Measurements from ENCODE around the gene ZSCAN5A.

Gene ZSCAN5A

DNA sequence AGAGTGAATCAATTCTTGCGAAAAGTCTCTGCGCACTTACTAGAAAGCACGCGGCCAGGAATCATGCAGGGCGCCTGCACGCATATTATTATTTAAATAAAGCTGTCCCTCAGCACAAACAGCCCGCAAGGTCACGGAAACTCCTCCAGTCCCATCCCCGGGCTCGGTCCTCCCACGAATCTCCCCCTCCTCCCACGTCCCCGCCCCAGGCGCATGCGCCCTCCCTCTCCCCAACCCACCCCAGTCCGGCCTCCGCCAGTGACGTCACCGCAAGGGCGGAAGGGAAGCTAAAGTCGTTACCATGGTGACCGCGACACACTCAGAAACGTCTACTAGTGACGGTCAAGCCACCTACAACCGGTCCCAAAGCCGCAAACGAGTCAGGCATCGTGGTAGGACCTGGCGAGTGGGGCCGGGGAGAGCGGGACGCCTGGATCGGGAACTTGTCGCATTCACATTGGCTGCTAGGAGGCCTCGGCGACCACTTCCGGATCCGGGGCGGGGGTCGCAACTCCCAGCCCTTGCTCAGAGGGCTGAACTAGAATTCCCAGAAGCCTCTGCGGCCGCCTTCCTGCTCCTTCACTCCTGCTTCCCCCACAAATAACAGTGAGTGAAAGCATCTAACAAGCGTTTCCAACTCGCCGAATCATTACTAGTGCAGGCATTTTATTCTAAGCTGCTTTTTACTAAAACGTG, at the start of gene ZSCAN5A:
Gene ZSCAN5A, minus strand, starts transcription at position 459 of the 696 bp plus-strand sequence. CDS start 89,793 bp downstream, outside the sequence.
- no peaks in the 10 kb centered on the region for H3K36me3 ChIP-seq (ENCODE audit: low read length)
- no peaks in the 10 kb centered on the region for H3K27me3 ChIP-seq (ENCODE audit: low read length)
- H3F3A ChIP-seq (ENCODE audit: insufficient read depth), result no peaks in the 10 kb centered on the region; the same call in 1 of the 2 replicates
- no peaks in the 10 kb centered on the region for H3K9me3 ChIP-seq (ENCODE audit: insufficient read depth, low read length)
- H3K79me2 ChIP-seq (ENCODE audit: insufficient read depth, low read length), result no peaks in the 10 kb centered on the region
- peak within 1 kb of the TSS; percentile 89 for H3K27ac ChIP-seq (ENCODE audit: low read depth, low read length)
- peak within 1 kb of the TSS; percentile 97 for H3K4me3 ChIP-seq (ENCODE audit: insufficient read depth, low read length, poor library complexity, severe bottlenecking)
- no peaks in the 10 kb centered on the region for H4K20me1 ChIP-seq (ENCODE audit: low read depth, low read length)
- peak within 1 kb of the TSS; percentile 67 for H3K9ac ChIP-seq (ENCODE audit: low read length)
- no peak for TF ChIP-seq EZH2phosphoT487 (conservative IDR thresholded peaks at IDR 0.05; ENCODE audit: low read length)
- no peak for TF ChIP-seq CTCF (IDR thresholded peaks at IDR 0.05; ENCODE audit: insufficient read depth, low read length, poor library complexity, severe bottlenecking)
- no peaks in the 10 kb centered on the region for H3K9me2 ChIP-seq (replicated peaks; ENCODE audit: insufficient read depth, low read length)
- peak within 1 kb of the TSS; percentile 70 for H3K4me2 ChIP-seq (ENCODE audit: low read depth, low read length, poor library complexity, severe bottlenecking)
- peak within 1 kb of the TSS; percentile 90 for H2AFZ ChIP-seq (ENCODE audit: low read depth, low read length, severe bottlenecking)

DNA sequence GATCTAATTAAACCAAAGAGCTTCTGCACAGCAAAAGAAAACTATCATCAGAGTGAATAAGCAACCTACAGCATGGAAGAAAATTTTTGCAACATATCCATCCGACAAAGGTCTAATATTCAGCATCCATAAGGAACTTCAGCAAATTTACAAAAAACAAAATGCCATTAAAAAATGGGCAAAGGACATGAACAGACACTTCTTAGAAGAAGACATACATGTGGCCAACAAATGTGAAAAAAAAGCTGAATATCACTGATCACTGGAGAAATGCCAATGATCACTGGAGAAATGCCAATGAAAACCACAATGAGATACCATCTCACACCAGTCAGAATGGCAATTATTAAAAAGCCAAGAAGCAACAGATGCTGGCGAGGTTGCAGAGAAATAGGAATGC, 46.2 kb upstream of the ZSCAN5A start:
- H2AFZ ChIP-seq (ENCODE audit: low read depth, low read length, severe bottlenecking), result no peak overlapping the region
- TF ChIP-seq EZH2phosphoT487 (conservative IDR thresholded peaks at IDR 0.05; ENCODE audit: low read length) (no peak), CTCF (IDR thresholded peaks at IDR 0.05; ENCODE audit: insufficient read depth, low read length, poor library complexity, severe bottlenecking) (no peak)
- no peak overlapping the region for H3K27ac ChIP-seq (ENCODE audit: low read depth, low read length)
- no peak overlapping the region for H3K9ac ChIP-seq (ENCODE audit: low read length)
- no peak overlapping the region for H3K4me2 ChIP-seq (ENCODE audit: low read depth, low read length, poor library complexity, severe bottlenecking)
- no peaks in the 10 kb centered on the region for H3K27me3 ChIP-seq (ENCODE audit: low read length)
- H3K36me3 ChIP-seq (ENCODE audit: low read length), result no peaks in the 10 kb centered on the region
- H3K9me3 ChIP-seq (ENCODE audit: insufficient read depth, low read length), result no peaks in the 10 kb centered on the region
- no peaks in the 10 kb centered on the region for H3K9me2 ChIP-seq (replicated peaks; ENCODE audit: insufficient read depth, low read length)
- H3K4me3 ChIP-seq (ENCODE audit: insufficient read depth, low read length, poor library complexity, severe bottlenecking), result no peak overlapping the region
- no peaks in the 10 kb centered on the region for H3K79me2 ChIP-seq (ENCODE audit: insufficient read depth, low read length)
- H4K20me1 ChIP-seq (ENCODE audit: low read depth, low read length), result no peaks in the 10 kb centered on the region
- no peaks in the 10 kb centered on the region for H3F3A ChIP-seq (ENCODE audit: insufficient read depth)

GRCh38 chr19:56356944-56357343, 42.3 kb upstream of the ZSCAN5A start:
- Histone ChIP-seq H3K4me3 (ENCODE audit: insufficient read depth, low read length, poor library complexity, severe bottlenecking) (no peak overlapping the region), H3K9ac (ENCODE audit: low read length) (no peak overlapping the region), H3K79me2 (ENCODE audit: insufficient read depth, low read length) (no peaks in the 10 kb centered on the region), H3K27ac (ENCODE audit: low read depth, low read length) (no peak overlapping the region), H3K4me2 (ENCODE audit: low read depth, low read length, poor library complexity, severe bottlenecking) (no peak overlapping the region), H4K20me1 (ENCODE audit: low read depth, low read length) (no peaks in the 10 kb centered on the region), H3K27me3 (ENCODE audit: low read length) (no peaks in the 10 kb centered on the region), H3F3A (ENCODE audit: insufficient read depth) (no peaks in the 10 kb centered on the region), H3K9me2 (replicated peaks; ENCODE audit: insufficient read depth, low read length) (no peaks in the 10 kb centered on the region), H2AFZ (ENCODE audit: low read depth, low read length, severe bottlenecking) (no peak overlapping the region), H3K9me3 (ENCODE audit: insufficient read depth, low read length) (no peaks in the 10 kb centered on the region), H3K36me3 (ENCODE audit: low read length) (no peaks in the 10 kb centered on the region)
- no peak for TF ChIP-seq CTCF (IDR thresholded peaks at IDR 0.05; ENCODE audit: insufficient read depth, low read length, poor library complexity, severe bottlenecking)
- TF ChIP-seq EZH2phosphoT487 (conservative IDR thresholded peaks at IDR 0.05; ENCODE audit: low read length), result no peak

Data from SU-DHL-6 (cell line).